ENCODE data around the gene CXCL9.
"Not testable (repeated sequence)": the region's sequence is repeated elsewhere in the genome, so short reads cannot be mapped to it uniquely, and the experiment has no call there.

Gene CXCL9

DNA sequence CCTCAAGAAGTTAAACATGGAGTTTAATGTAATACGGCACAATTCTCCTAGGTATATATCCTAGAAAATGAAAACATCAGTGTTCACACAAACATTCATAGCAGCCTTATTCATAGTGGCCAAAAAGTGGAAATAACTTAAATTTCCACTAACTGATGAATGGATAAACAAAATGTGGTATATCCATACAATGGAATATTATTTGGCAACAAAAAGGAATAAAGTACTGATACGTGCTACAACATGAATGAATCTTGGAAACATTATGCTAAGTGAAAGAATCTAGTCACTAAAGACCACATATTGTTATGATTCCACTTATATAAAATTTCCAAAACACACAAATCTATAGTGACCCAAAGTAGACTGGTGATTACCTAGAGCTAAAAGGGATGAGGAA, 31.1 kb downstream of the CXCL9 start:
- DNase-seq (ENCODE audit: low spot score) = no peak
- TF ChIP-seq, protein P1, sequence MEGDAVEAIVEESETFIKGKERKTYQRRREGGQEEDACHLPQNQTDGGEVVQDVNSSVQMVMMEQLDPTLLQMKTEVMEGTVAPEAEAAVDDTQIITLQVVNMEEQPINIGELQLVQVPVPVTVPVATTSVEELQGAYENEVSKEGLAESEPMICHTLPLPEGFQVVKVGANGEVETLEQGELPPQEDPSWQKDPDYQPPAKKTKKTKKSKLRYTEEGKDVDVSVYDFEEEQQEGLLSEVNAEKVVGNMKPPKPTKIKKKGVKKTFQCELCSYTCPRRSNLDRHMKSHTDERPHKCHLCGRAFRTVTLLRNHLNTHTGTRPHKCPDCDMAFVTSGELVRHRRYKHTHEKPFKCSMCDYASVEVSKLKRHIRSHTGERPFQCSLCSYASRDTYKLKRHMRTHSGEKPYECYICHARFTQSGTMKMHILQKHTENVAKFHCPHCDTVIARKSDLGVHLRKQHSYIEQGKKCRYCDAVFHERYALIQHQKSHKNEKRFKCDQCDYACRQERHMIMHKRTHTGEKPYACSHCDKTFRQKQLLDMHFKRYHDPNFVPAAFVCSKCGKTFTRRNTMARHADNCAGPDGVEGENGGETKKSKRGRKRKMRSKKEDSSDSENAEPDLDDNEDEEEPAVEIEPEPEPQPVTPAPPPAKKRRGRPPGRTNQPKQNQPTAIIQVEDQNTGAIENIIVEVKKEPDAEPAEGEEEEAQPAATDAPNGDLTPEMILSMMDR (IDR thresholded peaks at IDR 0.05; ENCODE audit: extremely low read depth, missing control alignments) = no peak

GRCh38 chr4:75973766-75974165, 33.5 kb downstream of the CXCL9 start:
- DNase-seq (ENCODE audit: low spot score) = no peak
- TF ChIP-seq, protein P1 (IDR thresholded peaks at IDR 0.05; ENCODE audit: extremely low read depth, missing control alignments) = no peak

GRCh38 chr4:75968084-75968483, 39.2 kb downstream of the CXCL9 start:
- TF ChIP-seq, protein P1 (IDR thresholded peaks at IDR 0.05; ENCODE audit: extremely low read depth, missing control alignments) = no peak
- no peak for DNase-seq (ENCODE audit: low spot score)

DNA sequence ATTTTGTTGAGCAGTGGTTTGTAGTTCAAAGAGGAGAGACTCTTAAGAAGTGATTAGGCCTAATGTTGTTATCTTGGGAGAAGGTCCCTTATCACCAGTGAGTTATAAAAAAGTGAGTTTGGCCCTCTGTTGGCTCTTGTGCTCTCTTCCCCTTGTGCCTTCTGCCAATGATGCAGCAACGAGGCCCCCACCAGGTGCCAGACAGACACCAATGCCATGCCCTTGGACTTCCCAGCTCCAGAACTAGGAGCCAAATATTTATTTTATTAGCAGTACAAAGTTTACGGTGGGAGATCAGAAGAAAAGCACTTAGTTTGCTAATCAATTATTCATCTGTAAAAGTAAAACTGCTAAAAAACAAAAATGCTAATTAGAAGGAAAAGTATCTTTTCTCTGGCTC, 43.8 kb downstream of the CXCL9 start:
- no peak for DNase-seq (ENCODE audit: low spot score)
- TF ChIP-seq, protein P1 (IDR thresholded peaks at IDR 0.05; ENCODE audit: extremely low read depth, missing control alignments) = no peak

- not testable (repeated sequence) for DNase-seq (ENCODE audit: low spot score)
Measured at GRCh38 chr4:75962072-75962471, 45.2 kb downstream of the CXCL9 start.

- not testable (repeated sequence) for DNase-seq (ENCODE audit: low spot score)
Measured at GRCh38 chr4:75958546-75958945, 48.8 kb downstream of the CXCL9 start.

DNA sequence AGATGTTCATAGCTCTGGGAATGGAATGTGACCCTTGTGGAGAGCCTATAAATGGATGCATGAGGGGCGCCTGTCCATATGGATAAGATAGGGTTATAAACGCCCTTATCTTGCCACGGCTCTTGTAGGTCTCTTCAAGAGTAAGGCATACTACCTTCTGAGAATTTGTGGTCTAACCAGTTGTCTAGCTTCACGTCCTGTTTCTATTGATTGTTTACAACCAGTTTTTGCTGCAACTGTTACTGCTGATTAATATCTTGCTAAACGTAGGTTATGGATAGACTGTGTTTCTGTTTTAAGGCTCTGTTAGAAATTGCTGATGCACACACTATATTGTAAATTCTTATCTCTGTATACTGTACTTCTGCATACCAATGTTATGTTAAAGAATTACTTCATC, 52.5 kb downstream of the CXCL9 start:
- not testable (repeated sequence) for DNase-seq (ENCODE audit: low spot score)

DNA sequence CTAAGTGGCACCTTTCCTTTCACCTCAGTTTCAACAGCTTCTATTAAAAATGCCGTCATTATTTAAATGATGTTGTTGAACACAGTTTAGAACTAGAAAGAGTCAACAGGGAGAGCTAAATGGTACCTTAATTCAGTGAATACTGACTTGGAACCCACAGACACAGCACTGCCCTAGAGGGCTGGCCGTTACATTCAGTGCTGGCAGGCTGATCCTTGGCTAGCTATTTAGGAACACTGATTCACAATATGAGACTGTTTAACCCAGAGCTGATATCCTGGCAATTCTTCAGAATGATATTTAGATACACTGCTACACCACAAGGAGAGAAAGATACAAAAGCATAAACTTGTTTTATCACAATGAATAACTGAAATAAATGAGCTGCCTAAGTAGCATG, 53.8 kb downstream of the CXCL9 start:
- no peak for DNase-seq (ENCODE audit: low spot score)
- TF ChIP-seq, protein P1 (IDR thresholded peaks at IDR 0.05; ENCODE audit: extremely low read depth, missing control alignments) = no peak

All from GM20000 (cell line).